K562 (cell line): ENCODE results near the gene CTIF. TPM values are rescaled to one million over a fixed set of nuclear protein-coding genes. Genes with fewer than 3 reads are reported as not detected.
A peak's percentile ranks its signal among the peaks of the same experiment; 100 is the strongest.

Experiments used
- ARID1B ChIP-seq: fragments of 450-650 bp; IDR thresholded peaks from 2 replicates; pipeline ENCODE4 v1.6.1; 2016; ENCODE audit warnings: antibody characterized with exemption, mild to moderate bottlenecking, inconsistent platforms
- CTBP1 ChIP-seq: fragments of 450-650 bp; IDR thresholded peaks from 2 replicates; pipeline ENCODE4 v1.6.1; 2016; ENCODE audit warnings: borderline replicate concordance
- ETV1 ChIP-seq: fragments of 450-650 bp; conservative IDR thresholded peaks from 2 replicates; pipeline ENCODE4 v1.6.1; 2016; ENCODE audit warnings: missing genetic modification characterization, control low read depth, low read depth, missing compliant biosample characterization
- GABPB1 ChIP-seq: sonication (generic); formaldehyde crosslinking; IDR thresholded peaks from 2 replicates; pipeline ENCODE4 v1.8.0; 2022; ENCODE audit warnings: mild to moderate bottlenecking, missing genetic modification reagents
- GATA2 ChIP-seq: sonication (generic); formaldehyde crosslinking; IDR thresholded peaks from 2 replicates; pipeline ENCODE4 v1.4.0; 2020; ENCODE audit warnings: mild to moderate bottlenecking, missing genetic modification reagents
- NFIC ChIP-seq: fragments of 450-650 bp; IDR thresholded peaks from 2 replicates; pipeline ENCODE4 v1.6.1; 2017; ENCODE audit warnings: mild to moderate bottlenecking, inconsistent platforms
- SMAD4 ChIP-seq: fragments of 250-450 bp; sonication (Bioruptor Pico); conservative IDR thresholded peaks from 2 replicates; pipeline ENCODE4 v1.8.0; 2021; ENCODE audit warnings: inconsistent platforms, mild to moderate bottlenecking, moderate library complexity
- SMARCA4 ChIP-seq: fragments of 450-650 bp; IDR thresholded peaks from 2 replicates; pipeline ENCODE4 v1.6.1; 2016
- SOX6 ChIP-seq: fragments of 450-650 bp; IDR thresholded peaks from 2 replicates; pipeline ENCODE4 v1.6.1; 2014; ENCODE audit warnings: mild to moderate bottlenecking
- TAF15 ChIP-seq: fragments of 200-400 bp; formaldehyde crosslinking; IDR thresholded peaks from 2 replicates; pipeline ENCODE4 v1.6.1; 2017; ENCODE audit warnings: mild to moderate bottlenecking, low read depth, low read length, moderate library complexity
- ZFX ChIP-seq: sonication (generic); formaldehyde crosslinking; IDR thresholded peaks from 2 replicates; pipeline ENCODE4 v1.8.0; 2022; ENCODE audit warnings: mild to moderate bottlenecking, missing genetic modification reagents, moderate library complexity
- polyA plus RNA-seq, 8 experiments: library from polyadenylated mRNA; depleted of rRNA in 4 of 8; stranded (reverse) in 5 of 8; unstranded in 3 of 8; fragments of >200 nt; fragmentation: Nextera tagmentation in 2 of 8; fragmentation: Illumina TruSeq in 1 of 8; extraction: Ambion mirVana in 2 of 8; extraction: Trizol in 1 of 8; gene quantifications; 2 replicates each; pipeline versions ENCODE4 v1.2.1 to v1.2.3, GENCODE V29; 2011 to 2014; ENCODE audit warnings: inconsistent platforms in 1 of 8, missing spikeins in 1 of 8
- total RNA-seq, 7 experiments: library from RNA; depleted of rRNA in 6 of 7; stranded (reverse); fragments of >200 nt in 6 of 7; fragmentation: Illumina TruSeq in 2 of 7; extraction: Trizol in 2 of 7; gene quantifications; 2 replicates each; pipeline versions ENCODE4 v1.2.1 to v1.2.3, GENCODE V29; 2011 to 2021; ENCODE audit warnings: low replicate concordance in 1 of 7
- TF ChIP-seq, protein P1 (sequence below): fragments of 450-650 bp; IDR thresholded peaks from 2 replicates; pipeline ENCODE4 v1.6.1; 2016
- TF ChIP-seq, protein P2 (sequence below), 2 experiments: fragments of 250-450 bp in 1 of 2; fragments of 450-650 bp in 1 of 2; sonication (Bioruptor Pico) in 1 of 2; IDR thresholded peaks; 2 replicates each; pipeline versions ENCODE4 v1.6.1 to v1.8.0; 2016 to 2021; ENCODE audit warnings: mild to moderate bottlenecking in 2 of 2, moderate library complexity in 2 of 2, missing compliant biosample characterization in 1 of 2, missing genetic modification characterization in 1 of 2
- TF ChIP-seq, protein P3 (sequence below), 2 experiments: fragments of 450-650 bp; formaldehyde crosslinking in 1 of 2; IDR thresholded peaks; 2 replicates each; pipeline versions ENCODE4 v1.4.0 to v1.6.1; 2014 to 2020; ENCODE audit warnings: mild to moderate bottlenecking in 2 of 2, borderline replicate concordance in 1 of 2, low read depth in 1 of 2

Gene CTIF
- total and polyA plus RNA-seq, 9 of the 15 experiments (the other 6 are each of a cell fraction or from before 2014, with no cell fraction given) = 0.17 to 11.5 (median 2.2) TPM

DNA sequence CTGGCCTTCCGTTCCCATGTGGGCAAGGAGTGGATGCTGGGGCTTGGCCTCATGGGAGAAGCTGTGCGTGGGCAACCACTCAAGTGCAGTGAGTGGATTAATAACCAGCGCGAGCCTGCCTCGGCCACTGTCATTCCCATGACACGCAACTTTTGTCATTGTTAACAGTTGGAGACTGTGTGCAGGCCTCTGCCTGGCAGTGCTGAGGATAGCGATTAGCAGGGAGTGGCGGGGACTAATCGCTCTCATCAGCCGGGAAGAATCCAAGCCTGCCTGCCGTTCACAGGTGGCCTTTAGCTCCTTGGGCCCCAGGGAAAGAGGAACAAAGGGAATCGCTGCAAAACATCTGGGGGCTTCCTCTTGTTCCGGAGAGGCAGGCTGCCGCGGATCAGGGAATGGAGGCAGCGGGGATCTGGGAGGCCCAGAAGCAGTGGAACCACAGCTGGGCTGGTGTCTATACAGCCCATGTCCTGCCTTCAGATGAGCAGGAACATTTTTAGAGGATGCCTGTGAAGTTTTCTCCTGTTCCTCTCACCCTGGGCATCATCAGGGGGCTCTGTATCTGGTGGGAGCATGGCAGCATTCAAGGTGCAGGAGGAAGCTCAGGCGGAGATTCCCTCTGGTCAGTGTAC is 53.8 kb downstream of the CTIF start (continued):
- TF ChIP-seq TAF15 (no peak), ETV1 (tag) (no peak), ZFX (CRISPR knock-in tag) (peak; percentile 56), SMAD4 (CRISPR knock-in tag) (peak; percentile 53; the same call in 1 of the 2 replicates), SOX6 (peak; percentile 83), GABPB1 (CRISPR knock-in tag) (0 out of 2 replicates have a peak, but pooled peaks have one; percentile 20), NFIC (peak; percentile 52), GATA2 (CRISPR knock-in tag) (peak; percentile 90), ARID1B (peak; percentile 85), CTBP1 (peak; percentile 69; the same call in 1 of the 2 replicates), SMARCA4 (peak; percentile 55; the same call in 1 of the 2 replicates)
- TF ChIP-seq, protein P1, sequence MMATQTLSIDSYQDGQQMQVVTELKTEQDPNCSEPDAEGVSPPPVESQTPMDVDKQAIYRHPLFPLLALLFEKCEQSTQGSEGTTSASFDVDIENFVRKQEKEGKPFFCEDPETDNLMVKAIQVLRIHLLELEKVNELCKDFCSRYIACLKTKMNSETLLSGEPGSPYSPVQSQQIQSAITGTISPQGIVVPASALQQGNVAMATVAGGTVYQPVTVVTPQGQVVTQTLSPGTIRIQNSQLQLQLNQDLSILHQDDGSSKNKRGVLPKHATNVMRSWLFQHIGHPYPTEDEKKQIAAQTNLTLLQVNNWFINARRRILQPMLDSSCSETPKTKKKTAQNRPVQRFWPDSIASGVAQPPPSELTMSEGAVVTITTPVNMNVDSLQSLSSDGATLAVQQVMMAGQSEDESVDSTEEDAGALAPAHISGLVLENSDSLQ = peak; percentile 16; the same call in 1 of the 2 replicates
- TF ChIP-seq, protein P2, sequence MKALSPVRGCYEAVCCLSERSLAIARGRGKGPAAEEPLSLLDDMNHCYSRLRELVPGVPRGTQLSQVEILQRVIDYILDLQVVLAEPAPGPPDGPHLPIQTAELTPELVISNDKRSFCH (CRISPR knock-in tag; IDR thresholded peaks at IDR 0.05) = no peak
- TF ChIP-seq, protein P2 (tag; IDR thresholded peaks at IDR 0.05) = 0 out of 2 replicates have a peak, but pooled peaks have one; percentile 55
- TF ChIP-seq, protein P3, sequence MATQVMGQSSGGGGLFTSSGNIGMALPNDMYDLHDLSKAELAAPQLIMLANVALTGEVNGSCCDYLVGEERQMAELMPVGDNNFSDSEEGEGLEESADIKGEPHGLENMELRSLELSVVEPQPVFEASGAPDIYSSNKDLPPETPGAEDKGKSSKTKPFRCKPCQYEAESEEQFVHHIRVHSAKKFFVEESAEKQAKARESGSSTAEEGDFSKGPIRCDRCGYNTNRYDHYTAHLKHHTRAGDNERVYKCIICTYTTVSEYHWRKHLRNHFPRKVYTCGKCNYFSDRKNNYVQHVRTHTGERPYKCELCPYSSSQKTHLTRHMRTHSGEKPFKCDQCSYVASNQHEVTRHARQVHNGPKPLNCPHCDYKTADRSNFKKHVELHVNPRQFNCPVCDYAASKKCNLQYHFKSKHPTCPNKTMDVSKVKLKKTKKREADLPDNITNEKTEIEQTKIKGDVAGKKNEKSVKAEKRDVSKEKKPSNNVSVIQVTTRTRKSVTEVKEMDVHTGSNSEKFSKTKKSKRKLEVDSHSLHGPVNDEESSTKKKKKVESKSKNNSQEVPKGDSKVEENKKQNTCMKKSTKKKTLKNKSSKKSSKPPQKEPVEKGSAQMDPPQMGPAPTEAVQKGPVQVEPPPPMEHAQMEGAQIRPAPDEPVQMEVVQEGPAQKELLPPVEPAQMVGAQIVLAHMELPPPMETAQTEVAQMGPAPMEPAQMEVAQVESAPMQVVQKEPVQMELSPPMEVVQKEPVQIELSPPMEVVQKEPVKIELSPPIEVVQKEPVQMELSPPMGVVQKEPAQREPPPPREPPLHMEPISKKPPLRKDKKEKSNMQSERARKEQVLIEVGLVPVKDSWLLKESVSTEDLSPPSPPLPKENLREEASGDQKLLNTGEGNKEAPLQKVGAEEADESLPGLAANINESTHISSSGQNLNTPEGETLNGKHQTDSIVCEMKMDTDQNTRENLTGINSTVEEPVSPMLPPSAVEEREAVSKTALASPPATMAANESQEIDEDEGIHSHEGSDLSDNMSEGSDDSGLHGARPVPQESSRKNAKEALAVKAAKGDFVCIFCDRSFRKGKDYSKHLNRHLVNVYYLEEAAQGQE (IDR thresholded peaks at IDR 0.05; ENCODE audit: borderline replicate concordance) = peak; percentile 45
- TF ChIP-seq, protein P3 (CRISPR knock-in tag; IDR thresholded peaks at IDR 0.05; ENCODE audit: low read depth) = no peak
